ENCODE results near the gene PROK1. TPM values are rescaled to one million over a fixed set of nuclear protein-coding genes. Genes with fewer than 3 reads are reported as not detected.
A peak's percentile ranks its signal among the peaks of the same experiment; 100 is the strongest.
"Not testable (repeated sequence)": the region's sequence is repeated elsewhere in the genome, so short reads cannot be mapped to it uniquely, and the experiment has no call there.

Gene PROK1
- polyA plus RNA-seq, 1 experiment, result not detected

DNA sequence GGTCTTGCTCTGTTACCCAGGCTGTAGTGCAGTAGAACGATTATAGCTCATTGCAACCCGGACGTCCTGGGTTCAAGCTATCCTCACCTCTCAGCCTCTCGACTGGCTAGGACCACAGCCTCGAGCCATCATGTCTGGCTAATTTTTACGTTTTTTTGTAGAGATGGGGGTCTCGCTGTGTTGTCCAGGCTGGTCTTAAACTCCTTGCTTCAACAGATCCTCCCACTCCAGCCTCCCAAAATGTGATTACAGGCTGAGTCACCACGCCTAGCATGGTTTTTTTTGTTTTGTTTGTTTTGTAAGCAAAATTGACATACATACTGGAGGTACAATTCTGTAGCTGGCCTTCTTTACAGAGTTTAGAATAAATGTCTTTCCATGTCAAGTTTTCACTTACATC is 42.5 kb upstream of the PROK1 start:
- no peak for DNase-seq (ENCODE audit: low read depth, low spot score)
- H3K9me3 ChIP-seq (ENCODE audit: control insufficient read depth, insufficient read depth, low read length), result no peaks in the 10 kb centered on the region; the same call in 1 of the 2 replicates
- H3K27me3 ChIP-seq (ENCODE audit: control insufficient read depth, insufficient read depth, low read length), result no peaks in the 10 kb centered on the region
- no peak overlapping the region for H3K27ac ChIP-seq (ENCODE audit: low read depth, low read length)
- ChIA-PET CTCF (interaction anchor here (0.8 to 10.5 kb wide), 12 partner anchors 11 to 320 kb away, joined by 3 to 378 read pairs (median 10); partner anchors contain the start of genes KCNC4 and RBM15), POLR2A (interaction anchor here (1.0 kb wide), 1 partner anchor 70 kb away, joined by 3 read pairs; the partner anchor contains the start of gene RBM15)
- no peak overlapping the region for H3K4me3 ChIP-seq (ENCODE audit: low read depth, low read length)
- no peak for TF ChIP-seq CTCF (IDR thresholded peaks at IDR 0.05; ENCODE audit: low read depth, low read length)

DNA sequence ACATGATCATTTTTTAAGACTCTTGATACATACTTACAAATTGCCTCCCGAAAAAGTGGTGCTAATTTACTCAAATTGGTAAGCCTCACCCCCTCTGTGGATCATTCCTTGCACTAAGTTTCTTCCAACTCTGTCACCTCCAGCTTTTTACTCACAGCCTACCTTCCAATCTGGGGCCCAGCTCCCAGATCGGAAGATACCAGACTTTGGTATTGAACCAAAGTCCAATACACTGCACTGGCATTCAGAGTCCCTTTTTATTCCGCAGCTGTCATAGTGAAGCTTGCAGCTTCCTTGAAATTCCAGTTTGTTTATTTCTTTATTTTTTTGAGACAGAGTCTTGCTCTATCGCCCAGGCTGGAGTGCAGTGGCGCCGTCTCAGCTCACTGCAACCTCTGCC is 41.6 kb upstream of the PROK1 start:
- ChIA-PET CTCF (interaction anchor here (0.7 to 10.5 kb wide), 13 partner anchors 12 to 321 kb away, joined by 3 to 378 read pairs (median 9); partner anchors contain the start of genes KCNC4 and RBM15), POLR2A (no interaction called here)
- no peaks in the 10 kb centered on the region for H3K27me3 ChIP-seq (ENCODE audit: control insufficient read depth, insufficient read depth, low read length)
- DNase-seq (ENCODE audit: low read depth, low spot score), result no peak
- H3K9me3 ChIP-seq (ENCODE audit: control insufficient read depth, insufficient read depth, low read length), result no peaks in the 10 kb centered on the region; the same call in 1 of the 2 replicates
- no peak for TF ChIP-seq CTCF (IDR thresholded peaks at IDR 0.05; ENCODE audit: low read depth, low read length)
- no peak overlapping the region for H3K4me3 ChIP-seq (ENCODE audit: low read depth, low read length)
- H3K27ac ChIP-seq (ENCODE audit: low read depth, low read length), result no peak overlapping the region

- ChIA-PET POLR2A (no interaction called here), CTCF (interaction anchor here (0.8 to 10.5 kb wide), 25 partner anchors 11 to 215 kb away, joined by 4 to 378 read pairs (median 10); partner anchors contain the start of genes KCNC4, PROK1, RBM15 and SLC16A4)
- Histone ChIP-seq H3K27ac (ENCODE audit: low read depth, low read length) (no peak overlapping the region), H3K27me3 (ENCODE audit: control insufficient read depth, insufficient read depth, low read length) (peaks cover 3% of the 10 kb centered on the region), H3K4me3 (ENCODE audit: low read depth, low read length) (no peak overlapping the region), H3K9me3 (ENCODE audit: control insufficient read depth, insufficient read depth, low read length) (no peaks in the 10 kb centered on the region; the same call in 1 of the 2 replicates)
- no peak for DNase-seq (ENCODE audit: low read depth, low spot score)
- TF ChIP-seq CTCF (IDR thresholded peaks at IDR 0.05; ENCODE audit: low read depth, low read length), result no peak
Measured at GRCh38 chr1:110411173-110411735, 39.7 kb upstream of the PROK1 start.

DNA sequence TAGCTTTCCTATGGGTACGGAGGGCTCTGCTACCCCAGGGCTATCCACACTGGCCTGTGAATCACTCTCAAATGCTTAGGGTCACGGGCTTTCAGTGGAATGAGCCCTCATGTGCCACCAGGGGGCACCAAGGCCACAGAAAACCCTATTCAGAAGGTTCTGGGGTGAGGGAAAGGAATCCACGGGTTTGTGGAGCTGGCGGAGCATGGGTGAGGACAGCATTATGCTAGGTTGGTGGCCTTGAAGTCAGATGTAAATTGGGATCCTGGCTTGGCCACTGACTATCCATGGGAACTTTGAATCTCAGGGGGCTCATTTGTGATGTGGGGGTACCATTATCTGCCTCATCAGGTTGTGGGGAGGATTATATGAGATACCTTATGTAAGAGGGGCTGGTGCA is 38.4 kb upstream of the PROK1 start:
- ChIA-PET CTCF (interaction anchor here (0.5 to 10.5 kb wide), 49 partner anchors 9 to 353 kb away, joined by 3 to 378 read pairs (median 7); partner anchors contain the start of genes KCNC4, PROK1, RBM15 and SLC16A4), POLR2A (no interaction called here)
- Histone ChIP-seq H3K4me3 (ENCODE audit: low read depth, low read length) (no peak overlapping the region), H3K27ac (ENCODE audit: low read depth, low read length) (no peak overlapping the region), H3K27me3 (ENCODE audit: control insufficient read depth, insufficient read depth, low read length) (peaks cover 6% of the 10 kb centered on the region), H3K9me3 (ENCODE audit: control insufficient read depth, insufficient read depth, low read length) (no peaks in the 10 kb centered on the region; the same call in 1 of the 2 replicates)
- no peak for DNase-seq (ENCODE audit: low read depth, low spot score)
- TF ChIP-seq CTCF (IDR thresholded peaks at IDR 0.05; ENCODE audit: low read depth, low read length), result peak; percentile 82

- H3K9me3 ChIP-seq (ENCODE audit: control insufficient read depth, insufficient read depth, low read length); POLR2A ChIA-PET; DNase-seq (ENCODE audit: low read depth, low spot score); H3K27ac ChIP-seq (ENCODE audit: low read depth, low read length); H3K27me3 ChIP-seq (ENCODE audit: control insufficient read depth, insufficient read depth, low read length); H3K4me3 ChIP-seq (ENCODE audit: low read depth, low read length): not testable (repeated sequence)
- CTCF ChIA-PET, result interaction anchor here (0.5 to 10.5 kb wide), 42 partner anchors 9 to 353 kb away, joined by 3 to 378 read pairs (median 8); partner anchors contain the start of genes KCNC4, RBM15 and SLC16A4
Measured at GRCh38 chr1:110413045-110413444, 37.9 kb upstream of the PROK1 start.

Data from AG04450 (cell line).